ENCODE data around the gene GARIN5A.

Gene GARIN5A

DNA sequence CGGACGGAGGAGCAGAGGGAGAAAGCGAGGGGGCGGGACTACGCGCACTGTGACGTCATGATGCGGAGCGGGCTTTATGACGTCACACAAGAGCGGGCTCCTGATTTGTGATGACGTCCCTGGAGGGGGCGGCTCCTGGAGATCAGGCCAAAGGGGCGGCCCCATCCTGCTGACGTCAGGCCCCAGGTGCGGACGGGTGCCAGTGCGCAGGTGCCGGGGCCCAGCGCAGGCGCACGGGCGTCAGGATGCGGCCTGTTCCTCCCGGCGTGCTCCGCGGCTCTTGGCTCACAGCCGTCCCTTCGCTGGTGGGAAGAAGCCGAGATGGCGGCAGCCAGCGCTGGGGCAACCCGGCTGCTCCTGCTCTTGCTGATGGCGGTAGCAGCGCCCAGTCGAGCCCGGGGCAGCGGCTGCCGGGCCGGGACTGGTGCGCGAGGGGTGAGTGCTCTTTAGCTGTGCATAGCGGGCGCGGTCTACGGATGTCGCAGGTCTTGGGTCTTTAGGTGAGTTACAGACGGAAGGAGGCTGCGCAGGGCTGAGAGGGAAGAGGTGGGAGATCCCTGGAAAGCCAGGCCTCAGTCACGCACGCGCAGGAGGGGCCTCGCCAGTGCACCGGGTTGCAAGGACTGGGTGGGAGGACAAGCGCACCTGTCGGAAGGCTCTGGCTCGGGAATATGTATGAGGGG is at the start of gene GARIN5A, which contains the start of gene EMC10:
GARIN5A (minus strand) TSS at position 625 of the 683 bp plus-strand sequence; CDS start at position 165, 460 bp downstream.
EMC10 (plus strand) TSS at position 284 of the 683 bp plus-strand sequence; CDS start at position 322, 38 bp downstream.
- peak; percentile 98 for DNase-seq

DNA sequence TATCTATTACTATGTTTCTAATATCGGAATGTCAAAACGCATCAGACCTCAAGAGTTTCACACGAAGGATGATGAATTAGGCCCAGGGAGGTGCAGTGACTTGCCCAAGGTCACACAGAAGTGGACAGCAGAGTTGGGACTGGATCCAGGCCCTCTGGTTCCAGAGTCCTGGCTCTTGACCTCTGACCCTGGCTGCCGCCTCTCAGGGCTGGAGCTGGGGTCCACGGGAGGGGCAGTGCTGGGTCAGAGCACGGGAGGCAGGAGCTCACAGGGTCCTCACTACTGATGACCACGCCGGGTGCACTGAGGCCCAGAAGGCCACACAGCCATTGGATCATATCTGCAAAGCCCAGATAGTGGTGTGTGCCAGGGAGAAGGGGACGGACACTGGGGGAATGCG is 46.2 kb upstream of the GARIN5A start:
- no peak for DNase-seq

DNA sequence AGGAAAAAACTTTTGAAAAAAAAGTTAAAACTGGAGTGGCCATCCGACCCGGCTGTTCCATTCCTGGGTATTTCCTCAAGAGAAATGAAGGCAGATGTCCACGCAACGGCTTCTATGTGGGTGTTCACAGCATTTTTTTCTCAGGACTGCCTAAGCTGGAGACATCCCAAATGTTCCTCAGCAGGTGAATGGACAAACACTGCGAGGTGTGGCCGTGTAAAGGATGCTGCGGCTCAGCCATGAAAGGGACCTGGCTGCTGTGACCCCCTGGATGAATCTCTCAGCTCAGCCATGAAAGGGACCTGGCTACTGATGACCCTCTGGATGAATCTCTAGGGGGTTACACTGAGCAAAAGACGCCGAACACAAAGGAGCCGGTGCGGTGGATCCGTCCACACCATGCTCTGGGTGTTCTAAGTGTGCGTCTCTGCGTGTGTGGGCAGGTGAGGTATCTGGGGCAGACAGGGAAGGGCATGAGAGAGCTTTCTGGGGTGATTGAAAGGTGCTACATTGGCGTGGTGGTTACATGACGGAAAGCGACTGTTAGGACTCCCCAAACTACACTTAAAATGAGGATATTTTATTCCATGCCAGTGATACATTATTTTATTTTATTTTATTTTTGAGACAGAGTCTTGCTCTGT is 44.3 kb upstream of the GARIN5A start:
- no peak for DNase-seq

DNA sequence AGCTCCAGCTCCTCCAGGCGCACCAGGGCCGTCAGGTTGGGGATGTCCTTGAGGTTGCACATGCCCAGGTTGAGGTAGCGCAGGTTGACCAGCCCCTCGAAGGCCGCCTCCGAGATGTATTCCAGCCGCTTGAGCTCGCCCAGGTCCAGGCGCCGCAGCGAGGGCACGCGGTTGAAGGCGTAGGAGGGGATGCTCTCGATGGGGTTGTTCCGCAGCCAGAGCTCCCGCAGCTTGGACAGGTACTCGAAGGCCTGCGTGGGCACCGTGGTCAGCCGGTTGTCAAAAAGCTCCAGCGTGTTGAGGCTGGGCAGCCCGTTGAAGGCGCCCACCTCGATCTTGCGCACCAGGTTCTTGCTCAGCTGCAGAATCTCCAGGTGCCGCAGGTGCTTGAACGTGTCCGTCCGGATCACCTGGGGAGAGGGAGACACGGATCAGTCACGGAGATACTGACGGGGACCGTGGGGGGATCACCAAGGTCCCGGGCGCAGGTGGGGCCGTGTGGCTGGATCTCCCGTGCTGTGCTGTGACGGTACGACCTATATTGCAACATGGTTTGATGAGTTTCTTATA is 42.4 kb upstream of the GARIN5A start:
- DNase-seq, result no peak

- no peak for DNase-seq
Observed at GRCh38 chr19:50518091-50519005, 41.7 kb upstream of the GARIN5A start.

- no peak for DNase-seq
Observed at GRCh38 chr19:50517704-50518075, 41.0 kb upstream of the GARIN5A start.

DNA sequence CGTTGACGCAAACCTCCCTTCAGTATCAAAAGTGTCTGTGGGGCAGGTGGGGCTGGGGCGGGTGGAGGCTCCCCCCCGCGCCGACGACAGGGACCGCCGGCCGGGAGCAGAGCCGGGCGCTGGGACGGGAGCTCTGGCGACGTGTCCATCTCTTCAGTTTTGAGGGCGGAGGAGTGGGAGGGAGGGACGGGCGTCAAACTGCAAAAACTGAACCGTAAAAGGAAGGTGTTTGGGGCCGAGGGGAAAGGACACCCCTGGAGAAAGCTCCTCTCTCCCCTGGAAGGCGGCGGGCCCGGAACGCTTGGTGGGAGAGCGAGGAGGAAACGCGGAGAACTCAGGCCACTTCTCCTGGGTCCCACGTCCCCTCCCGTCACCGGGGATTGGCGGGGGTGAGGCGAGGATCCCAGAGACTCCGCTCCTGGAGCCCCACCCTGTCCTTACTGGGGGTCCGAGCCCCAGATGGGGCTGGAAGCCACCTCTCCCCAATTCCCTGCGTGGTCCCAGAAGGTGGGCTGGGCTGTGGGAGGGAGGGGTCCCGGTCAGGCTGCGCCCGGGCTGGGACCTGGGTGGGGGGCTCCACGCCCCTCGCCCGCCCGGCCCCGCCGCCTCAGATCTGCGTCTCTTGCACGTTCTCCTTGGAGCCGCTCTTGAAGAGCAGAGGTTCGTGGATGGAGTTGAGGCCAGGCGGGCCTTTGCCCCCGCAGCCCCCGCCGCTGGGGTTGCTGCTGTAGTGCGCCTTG is 40.5 kb upstream of the GARIN5A start:
- no peak for DNase-seq

- DNase-seq, result no peak
Observed at GRCh38 chr19:50516456-50516855, 39.8 kb upstream of the GARIN5A start.

GRCh38 chr19:50515168-50515561 is 38.5 kb upstream of the GARIN5A start:
- no peak for DNase-seq

GRCh38 chr19:50514346-50515167 is 37.9 kb upstream of the GARIN5A start:
- peak; percentile 81 for DNase-seq

DNA sequence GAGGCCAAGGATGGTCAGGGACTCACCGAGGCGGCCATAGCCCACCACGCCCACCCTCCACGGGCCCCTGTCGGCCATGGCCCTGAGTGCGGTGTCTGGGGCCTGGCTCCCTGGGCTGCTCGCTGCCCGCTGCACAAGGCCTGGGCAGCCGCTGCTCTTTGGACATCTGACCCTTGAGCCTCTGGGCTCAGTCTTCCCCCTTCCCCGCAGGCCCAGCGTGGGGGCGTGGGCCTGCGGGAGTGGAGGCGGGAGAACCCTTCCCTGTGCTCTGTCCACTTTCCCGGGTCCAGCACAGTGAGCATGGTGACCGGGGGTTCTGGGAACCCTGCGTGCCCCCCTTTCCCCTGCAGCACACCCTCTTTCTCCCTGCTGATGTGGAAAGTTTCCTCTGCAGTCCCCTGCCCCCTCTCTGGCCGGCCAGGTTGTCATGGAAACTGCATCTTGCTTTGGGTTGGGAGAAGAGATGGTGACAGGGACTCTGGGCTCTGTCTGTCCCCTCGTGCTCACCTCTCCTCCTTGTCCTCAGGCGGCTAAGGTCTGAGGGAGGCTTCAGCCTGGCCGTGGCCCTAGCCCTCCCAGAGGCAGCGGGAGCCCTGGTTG is 37.2 kb upstream of the GARIN5A start, which contains the start of gene ASPDH:
ASPDH (minus strand) TSS at position 168 of the 600 bp plus-strand sequence; CDS start at position 78, 90 bp downstream.
- DNase-seq, result no peak

DNA sequence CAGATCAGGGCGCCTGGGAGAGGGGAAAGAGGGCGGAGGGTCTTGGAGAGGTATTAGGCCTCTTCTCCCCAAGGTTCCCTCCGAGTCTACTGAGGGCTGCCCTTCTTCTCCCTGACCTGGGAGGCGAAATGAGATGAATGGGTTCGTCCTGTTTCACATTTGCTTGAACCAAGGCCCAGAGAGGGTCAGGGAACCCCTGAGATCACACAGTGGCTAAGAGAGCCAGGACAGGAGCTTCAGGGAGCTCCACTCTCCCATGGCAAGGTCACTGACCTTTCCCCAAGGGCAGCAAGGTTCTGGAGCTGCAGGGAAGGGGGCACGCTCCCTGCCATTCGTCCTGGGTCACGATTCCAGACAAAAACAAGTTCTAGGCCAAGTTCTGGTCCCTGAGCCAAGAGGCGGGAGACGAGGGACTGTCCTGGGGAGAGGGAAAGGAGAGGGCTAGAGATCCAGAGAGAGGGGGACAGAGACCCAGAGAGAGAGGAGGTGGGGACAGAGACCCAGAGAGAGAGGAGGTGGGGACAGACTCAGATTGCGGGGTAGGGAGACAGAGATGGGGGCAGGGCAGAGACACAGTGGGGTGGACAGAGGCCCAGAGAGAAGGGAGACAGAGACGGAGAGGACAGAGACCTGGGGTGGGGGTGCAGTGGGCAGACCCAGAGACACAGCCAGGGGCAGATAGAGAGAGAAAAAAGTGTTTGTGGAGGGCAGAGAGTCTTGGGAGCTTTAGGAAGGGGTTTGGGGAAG is 36.5 kb upstream of the GARIN5A start:
- DNase-seq, result no peak

- no peak for DNase-seq
Observed at GRCh38 chr19:50512112-50512998, 35.7 kb upstream of the GARIN5A start.

DNA sequence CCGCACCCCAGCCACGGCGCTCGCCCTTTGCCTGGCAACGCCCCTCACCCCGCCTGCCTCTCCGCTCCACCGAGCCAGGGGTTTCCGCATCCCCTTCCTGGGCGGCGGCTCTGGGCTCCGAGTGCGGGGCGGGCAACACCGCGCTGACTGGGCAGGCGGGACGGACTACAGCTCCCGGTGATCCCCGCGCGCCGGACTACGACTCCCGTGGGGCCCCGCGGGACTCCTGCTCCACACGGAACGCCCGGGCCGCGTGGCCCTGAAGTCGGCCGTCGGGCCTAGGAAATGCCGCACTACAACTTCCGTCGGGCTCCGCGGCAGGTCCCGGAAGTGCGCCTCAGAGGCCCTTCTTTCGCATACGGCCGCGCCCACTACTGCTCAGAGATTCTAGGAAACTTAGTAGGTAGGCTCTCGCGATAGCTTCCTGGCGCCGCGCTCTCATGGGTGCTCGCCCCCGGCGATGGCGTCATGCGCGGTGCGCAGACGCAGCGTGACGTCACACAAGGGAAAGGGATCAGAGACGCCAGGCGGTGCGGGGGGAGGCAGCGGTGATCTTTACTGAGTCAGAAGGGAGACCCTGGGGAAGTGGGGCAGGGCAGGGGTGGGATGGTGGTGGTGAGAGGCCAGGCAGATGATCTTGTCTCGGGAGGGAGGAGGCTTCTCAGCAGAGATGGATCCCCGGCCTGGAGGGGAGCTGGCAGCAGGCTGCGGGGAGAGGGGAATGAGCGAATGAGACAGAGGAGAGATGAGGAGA is 34.6 kb upstream of the GARIN5A start, which contains the start of gene JOSD2:
JOSD2 (minus strand) TSS at position 123 of the 754 bp plus-strand sequence. CDS start 760 bp downstream, outside the sequence.
- DNase-seq, result peak; percentile 100

GRCh38 chr19:50510700-50511068 is 34.0 kb upstream of the GARIN5A start:
- DNase-seq, result peak; percentile 96

- DNase-seq, result no peak
Observed at GRCh38 chr19:50510121-50510670, 33.5 kb upstream of the GARIN5A start.

DNA sequence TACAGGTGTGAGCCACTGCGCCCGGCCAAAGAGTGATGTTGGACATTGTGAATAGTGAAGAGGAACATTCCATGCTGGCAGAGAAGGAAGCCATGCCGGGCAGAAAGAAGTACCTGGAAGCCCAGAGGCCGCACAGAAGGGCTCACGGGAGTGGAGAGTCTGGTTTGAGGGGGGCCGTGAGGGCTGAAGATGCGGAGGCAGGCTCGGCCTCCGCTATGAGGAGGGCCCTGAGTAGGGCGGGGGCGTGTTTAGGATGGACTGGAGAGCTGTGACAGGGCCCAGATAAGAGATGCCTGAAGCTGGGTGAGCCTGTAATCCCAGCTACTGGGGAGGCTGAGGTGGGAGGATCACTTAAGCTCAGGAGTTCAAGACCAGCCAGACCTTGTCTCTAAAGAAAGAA is 32.7 kb upstream of the GARIN5A start:
- no peak for DNase-seq

DNA sequence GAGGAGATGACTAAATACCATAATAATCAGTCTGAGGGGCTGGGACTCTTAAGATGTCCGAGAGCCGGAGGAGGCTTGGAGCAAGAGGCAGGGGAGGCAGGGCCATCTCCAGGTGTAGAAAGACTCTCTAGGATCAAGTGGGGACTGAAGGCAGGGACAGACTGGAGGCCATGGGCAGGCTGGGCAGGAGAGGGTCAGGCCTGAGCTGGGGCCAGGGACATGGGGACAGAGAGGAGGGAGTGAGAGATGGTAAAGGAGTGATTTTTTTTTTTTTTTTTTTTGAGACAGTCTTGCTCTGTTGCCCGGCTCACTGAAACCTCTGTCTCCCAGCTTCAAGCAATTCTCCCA is 32.2 kb upstream of the GARIN5A start:
- DNase-seq, result no peak
